K562 (cell line): Measurements from ENCODE around the gene SIRT2. TPM values are rescaled to one million over a fixed set of nuclear protein-coding genes. Genes with fewer than 3 reads are reported as not detected.
A peak's percentile ranks its signal among the peaks of the same experiment; 100 is the strongest.

Experiments used
- CHCHD3 ChIP-seq: fragments of 250-450 bp; sonication (Bioruptor Pico); IDR thresholded peaks from 2 replicates; pipeline ENCODE4 v2.1.2; 2022; ENCODE audit warnings: mild to moderate bottlenecking
- HDAC3 ChIP-seq: fragments of 450-650 bp; IDR thresholded peaks from 2 replicates; pipeline ENCODE4 v1.6.1; 2018; ENCODE audit warnings: borderline replicate concordance, mild to moderate bottlenecking, moderate library complexity; ENCODE audit not compliant: partially characterized antibody
- OTX1 ChIP-seq: fragments of 450-650 bp; formaldehyde crosslinking; IDR thresholded peaks from 2 replicates; pipeline ENCODE4 v1.4.0; 2022; ENCODE audit warnings: mild to moderate bottlenecking
- TEAD1 ChIP-seq, 2 experiments: fragments of 450-650 bp in 1 of 2; sonication (generic) in 1 of 2; formaldehyde crosslinking; IDR thresholded peaks; 2 replicates each; pipeline versions ENCODE4 v1.4.0 to v1.8.0; 2020 to 2022; ENCODE audit warnings: mild to moderate bottlenecking in 2 of 2, missing genetic modification reagents in 1 of 2
- ZNF583 ChIP-seq: fragments of 250-450 bp; sonication (Bioruptor Pico); IDR thresholded peaks from 2 replicates; pipeline ENCODE4 v1.4.0; 2020
- ZNF780A ChIP-seq: fragments of 250-450 bp; sonication (Bioruptor Pico); IDR thresholded peaks from 2 replicates; pipeline ENCODE4 v1.5.0; 2021; ENCODE audit warnings: mild to moderate bottlenecking
- polyA plus RNA-seq, 8 experiments: library from polyadenylated mRNA; depleted of rRNA in 4 of 8; stranded (reverse) in 5 of 8; unstranded in 3 of 8; fragments of >200 nt; fragmentation: Nextera tagmentation in 2 of 8; fragmentation: Illumina TruSeq in 1 of 8; extraction: Ambion mirVana in 2 of 8; extraction: Trizol in 1 of 8; gene quantifications; 2 replicates each; pipeline versions ENCODE4 v1.2.1 to v1.2.3, GENCODE V29; 2011 to 2014; ENCODE audit warnings: inconsistent platforms in 1 of 8, missing spikeins in 1 of 8
- total RNA-seq, 7 experiments: library from RNA; depleted of rRNA in 6 of 7; stranded (reverse); fragments of >200 nt in 6 of 7; fragmentation: Illumina TruSeq in 2 of 7; extraction: Trizol in 2 of 7; gene quantifications; 2 replicates each; pipeline versions ENCODE4 v1.2.1 to v1.2.3, GENCODE V29; 2011 to 2021; ENCODE audit warnings: low replicate concordance in 1 of 7
- TF ChIP-seq, protein P1 (sequence below): fragments of 200-600 bp; sonication (generic); IDR thresholded peaks from one replicate; pipeline ENCODE4 v1.6.1; 2012; ENCODE audit warnings: mild to moderate bottlenecking, low read depth, low read length, inconsistent platforms
- TF ChIP-seq, protein P2 (sequence below), 2 experiments: fragments of 450-650 bp; formaldehyde crosslinking in 1 of 2; IDR thresholded peaks; 2 replicates each; pipeline versions ENCODE4 v1.4.0 to v1.6.1; 2014 to 2020; ENCODE audit warnings: mild to moderate bottlenecking in 2 of 2, borderline replicate concordance in 1 of 2, low read depth in 1 of 2

SIRT2 gene
- total and polyA plus RNA-seq, 9 of the 15 experiments (the other 6 are each of a cell fraction or from before 2014, with no cell fraction given), result 2.3 to 35.2 (median 22.9) TPM

DNA sequence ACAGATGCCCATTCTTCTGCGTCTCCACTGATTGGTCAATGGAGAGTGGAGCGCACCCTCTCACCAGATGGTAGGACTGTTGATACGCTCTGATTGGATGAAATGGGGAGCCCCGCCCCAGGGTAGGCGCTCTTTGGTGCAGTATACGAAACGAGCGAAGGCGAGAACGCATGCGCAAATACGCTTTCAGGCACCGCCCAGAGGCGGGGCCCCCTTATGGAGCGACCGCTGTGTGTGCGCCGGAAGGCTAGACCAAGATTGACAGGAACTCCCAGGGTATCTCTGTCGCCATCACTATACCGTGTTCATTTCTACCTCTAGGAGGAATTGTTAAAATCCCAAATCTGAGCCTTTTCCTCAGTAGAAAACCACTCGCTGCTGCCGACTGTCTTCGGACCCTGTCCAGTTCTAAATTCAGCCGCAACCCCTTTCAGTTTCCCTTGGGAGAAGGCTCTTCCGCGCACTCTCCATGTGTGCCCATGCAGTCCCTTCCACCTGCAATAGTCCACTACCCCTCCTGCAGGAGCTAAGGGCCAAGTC is 48.9 kb downstream of the SIRT2 start (continued):
- TF ChIP-seq, protein P1, sequence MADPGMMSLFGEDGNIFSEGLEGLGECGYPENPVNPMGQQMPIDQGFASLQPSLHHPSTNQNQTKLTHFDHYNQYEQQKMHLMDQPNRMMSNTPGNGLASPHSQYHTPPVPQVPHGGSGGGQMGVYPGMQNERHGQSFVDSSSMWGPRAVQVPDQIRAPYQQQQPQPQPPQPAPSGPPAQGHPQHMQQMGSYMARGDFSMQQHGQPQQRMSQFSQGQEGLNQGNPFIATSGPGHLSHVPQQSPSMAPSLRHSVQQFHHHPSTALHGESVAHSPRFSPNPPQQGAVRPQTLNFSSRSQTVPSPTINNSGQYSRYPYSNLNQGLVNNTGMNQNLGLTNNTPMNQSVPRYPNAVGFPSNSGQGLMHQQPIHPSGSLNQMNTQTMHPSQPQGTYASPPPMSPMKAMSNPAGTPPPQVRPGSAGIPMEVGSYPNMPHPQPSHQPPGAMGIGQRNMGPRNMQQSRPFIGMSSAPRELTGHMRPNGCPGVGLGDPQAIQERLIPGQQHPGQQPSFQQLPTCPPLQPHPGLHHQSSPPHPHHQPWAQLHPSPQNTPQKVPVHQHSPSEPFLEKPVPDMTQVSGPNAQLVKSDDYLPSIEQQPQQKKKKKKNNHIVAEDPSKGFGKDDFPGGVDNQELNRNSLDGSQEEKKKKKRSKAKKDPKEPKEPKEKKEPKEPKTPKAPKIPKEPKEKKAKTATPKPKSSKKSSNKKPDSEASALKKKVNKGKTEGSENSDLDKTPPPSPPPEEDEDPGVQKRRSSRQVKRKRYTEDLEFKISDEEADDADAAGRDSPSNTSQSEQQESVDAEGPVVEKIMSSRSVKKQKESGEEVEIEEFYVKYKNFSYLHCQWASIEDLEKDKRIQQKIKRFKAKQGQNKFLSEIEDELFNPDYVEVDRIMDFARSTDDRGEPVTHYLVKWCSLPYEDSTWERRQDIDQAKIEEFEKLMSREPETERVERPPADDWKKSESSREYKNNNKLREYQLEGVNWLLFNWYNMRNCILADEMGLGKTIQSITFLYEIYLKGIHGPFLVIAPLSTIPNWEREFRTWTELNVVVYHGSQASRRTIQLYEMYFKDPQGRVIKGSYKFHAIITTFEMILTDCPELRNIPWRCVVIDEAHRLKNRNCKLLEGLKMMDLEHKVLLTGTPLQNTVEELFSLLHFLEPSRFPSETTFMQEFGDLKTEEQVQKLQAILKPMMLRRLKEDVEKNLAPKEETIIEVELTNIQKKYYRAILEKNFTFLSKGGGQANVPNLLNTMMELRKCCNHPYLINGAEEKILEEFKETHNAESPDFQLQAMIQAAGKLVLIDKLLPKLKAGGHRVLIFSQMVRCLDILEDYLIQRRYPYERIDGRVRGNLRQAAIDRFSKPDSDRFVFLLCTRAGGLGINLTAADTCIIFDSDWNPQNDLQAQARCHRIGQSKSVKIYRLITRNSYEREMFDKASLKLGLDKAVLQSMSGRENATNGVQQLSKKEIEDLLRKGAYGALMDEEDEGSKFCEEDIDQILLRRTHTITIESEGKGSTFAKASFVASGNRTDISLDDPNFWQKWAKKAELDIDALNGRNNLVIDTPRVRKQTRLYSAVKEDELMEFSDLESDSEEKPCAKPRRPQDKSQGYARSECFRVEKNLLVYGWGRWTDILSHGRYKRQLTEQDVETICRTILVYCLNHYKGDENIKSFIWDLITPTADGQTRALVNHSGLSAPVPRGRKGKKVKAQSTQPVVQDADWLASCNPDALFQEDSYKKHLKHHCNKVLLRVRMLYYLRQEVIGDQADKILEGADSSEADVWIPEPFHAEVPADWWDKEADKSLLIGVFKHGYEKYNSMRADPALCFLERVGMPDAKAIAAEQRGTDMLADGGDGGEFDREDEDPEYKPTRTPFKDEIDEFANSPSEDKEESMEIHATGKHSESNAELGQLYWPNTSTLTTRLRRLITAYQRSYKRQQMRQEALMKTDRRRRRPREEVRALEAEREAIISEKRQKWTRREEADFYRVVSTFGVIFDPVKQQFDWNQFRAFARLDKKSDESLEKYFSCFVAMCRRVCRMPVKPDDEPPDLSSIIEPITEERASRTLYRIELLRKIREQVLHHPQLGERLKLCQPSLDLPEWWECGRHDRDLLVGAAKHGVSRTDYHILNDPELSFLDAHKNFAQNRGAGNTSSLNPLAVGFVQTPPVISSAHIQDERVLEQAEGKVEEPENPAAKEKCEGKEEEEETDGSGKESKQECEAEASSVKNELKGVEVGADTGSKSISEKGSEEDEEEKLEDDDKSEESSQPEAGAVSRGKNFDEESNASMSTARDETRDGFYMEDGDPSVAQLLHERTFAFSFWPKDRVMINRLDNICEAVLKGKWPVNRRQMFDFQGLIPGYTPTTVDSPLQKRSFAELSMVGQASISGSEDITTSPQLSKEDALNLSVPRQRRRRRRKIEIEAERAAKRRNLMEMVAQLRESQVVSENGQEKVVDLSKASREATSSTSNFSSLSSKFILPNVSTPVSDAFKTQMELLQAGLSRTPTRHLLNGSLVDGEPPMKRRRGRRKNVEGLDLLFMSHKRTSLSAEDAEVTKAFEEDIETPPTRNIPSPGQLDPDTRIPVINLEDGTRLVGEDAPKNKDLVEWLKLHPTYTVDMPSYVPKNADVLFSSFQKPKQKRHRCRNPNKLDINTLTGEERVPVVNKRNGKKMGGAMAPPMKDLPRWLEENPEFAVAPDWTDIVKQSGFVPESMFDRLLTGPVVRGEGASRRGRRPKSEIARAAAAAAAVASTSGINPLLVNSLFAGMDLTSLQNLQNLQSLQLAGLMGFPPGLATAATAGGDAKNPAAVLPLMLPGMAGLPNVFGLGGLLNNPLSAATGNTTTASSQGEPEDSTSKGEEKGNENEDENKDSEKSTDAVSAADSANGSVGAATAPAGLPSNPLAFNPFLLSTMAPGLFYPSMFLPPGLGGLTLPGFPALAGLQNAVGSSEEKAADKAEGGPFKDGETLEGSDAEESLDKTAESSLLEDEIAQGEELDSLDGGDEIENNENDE, result no peak
- TF ChIP-seq HDAC3, result no peak
- TF ChIP-seq ZNF780A (CRISPR knock-in tag), result no peak
- TF ChIP-seq OTX1 (CRISPR knock-in tag), result no peak
- no peak for TF ChIP-seq CHCHD3 (CRISPR knock-in tag)
- TF ChIP-seq, protein P2, sequence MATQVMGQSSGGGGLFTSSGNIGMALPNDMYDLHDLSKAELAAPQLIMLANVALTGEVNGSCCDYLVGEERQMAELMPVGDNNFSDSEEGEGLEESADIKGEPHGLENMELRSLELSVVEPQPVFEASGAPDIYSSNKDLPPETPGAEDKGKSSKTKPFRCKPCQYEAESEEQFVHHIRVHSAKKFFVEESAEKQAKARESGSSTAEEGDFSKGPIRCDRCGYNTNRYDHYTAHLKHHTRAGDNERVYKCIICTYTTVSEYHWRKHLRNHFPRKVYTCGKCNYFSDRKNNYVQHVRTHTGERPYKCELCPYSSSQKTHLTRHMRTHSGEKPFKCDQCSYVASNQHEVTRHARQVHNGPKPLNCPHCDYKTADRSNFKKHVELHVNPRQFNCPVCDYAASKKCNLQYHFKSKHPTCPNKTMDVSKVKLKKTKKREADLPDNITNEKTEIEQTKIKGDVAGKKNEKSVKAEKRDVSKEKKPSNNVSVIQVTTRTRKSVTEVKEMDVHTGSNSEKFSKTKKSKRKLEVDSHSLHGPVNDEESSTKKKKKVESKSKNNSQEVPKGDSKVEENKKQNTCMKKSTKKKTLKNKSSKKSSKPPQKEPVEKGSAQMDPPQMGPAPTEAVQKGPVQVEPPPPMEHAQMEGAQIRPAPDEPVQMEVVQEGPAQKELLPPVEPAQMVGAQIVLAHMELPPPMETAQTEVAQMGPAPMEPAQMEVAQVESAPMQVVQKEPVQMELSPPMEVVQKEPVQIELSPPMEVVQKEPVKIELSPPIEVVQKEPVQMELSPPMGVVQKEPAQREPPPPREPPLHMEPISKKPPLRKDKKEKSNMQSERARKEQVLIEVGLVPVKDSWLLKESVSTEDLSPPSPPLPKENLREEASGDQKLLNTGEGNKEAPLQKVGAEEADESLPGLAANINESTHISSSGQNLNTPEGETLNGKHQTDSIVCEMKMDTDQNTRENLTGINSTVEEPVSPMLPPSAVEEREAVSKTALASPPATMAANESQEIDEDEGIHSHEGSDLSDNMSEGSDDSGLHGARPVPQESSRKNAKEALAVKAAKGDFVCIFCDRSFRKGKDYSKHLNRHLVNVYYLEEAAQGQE (IDR thresholded peaks at IDR 0.05; ENCODE audit: borderline replicate concordance), result peak; percentile 16; the same call in 1 of the 2 replicates
- TF ChIP-seq, protein P2 (CRISPR knock-in tag; IDR thresholded peaks at IDR 0.05; ENCODE audit: low read depth), result no peak
- TF ChIP-seq ZNF583 (CRISPR knock-in tag), result no peak
- no peak for TF ChIP-seq TEAD1 (CRISPR knock-in tag; IDR thresholded peaks at IDR 0.05)
